T-helper 2 cell treated with Interferon-gamma antibody and Interleukin-4, amounts not matched to agents 100 ng/mL and 5 ng/mL, for 36 hours (primary cell): ENCODE data around the gene JARID2. TPM values are rescaled to one million over a fixed set of nuclear protein-coding genes. Genes with fewer than 3 reads are reported as not detected.

Source experiments
- intact Hi-C: fragments of 100-400 bp; cut with micrococcal nuclease; formaldehyde crosslinking; loops from one replicate; pipeline ENCODE4 v1.15.1; 2023
- total RNA-seq: library from RNA; stranded (reverse); gene quantifications from 2 replicates; pipeline ENCODE4 v1.2.3, GENCODE V29; 2022

The JARID2 gene
- total RNA-seq, 1 donor from 2014 or later = 32.0 TPM

- intact Hi-C loops = no loop called here
Observed at GRCh38 chr6:15350386-15351083, 104.7 kb downstream of the JARID2 start.

GRCh38 chr6:15351631-15352030, 105.8 kb downstream of the JARID2 start:
- intact Hi-C loops = no loop called here

- intact Hi-C loops = no loop called here
Observed at GRCh38 chr6:15352220-15352619, 106.4 kb downstream of the JARID2 start.

DNA sequence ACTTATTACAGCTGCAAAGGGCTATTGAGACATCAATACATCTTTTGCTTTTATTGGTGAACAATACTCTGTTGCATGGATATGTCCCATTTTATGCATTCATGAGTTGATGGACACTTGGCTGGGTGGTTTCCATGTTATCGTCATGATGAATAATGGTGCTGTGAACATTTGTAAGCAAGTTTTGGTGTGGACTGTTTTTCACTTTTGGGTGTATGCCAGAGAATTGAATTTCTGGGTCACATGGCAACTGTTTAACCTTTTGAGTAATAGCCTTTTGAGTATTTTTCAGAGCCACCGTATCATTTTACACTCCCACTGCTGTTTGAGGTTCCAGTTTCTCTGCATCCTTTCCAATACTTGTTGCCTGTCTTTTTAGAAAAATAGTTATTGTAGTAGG, 107.0 kb downstream of the JARID2 start:
- intact Hi-C loops = no loop called here

GRCh38 chr6:15355683-15356099, 109.8 kb downstream of the JARID2 start:
- intact Hi-C loops = no loop called here

DNA sequence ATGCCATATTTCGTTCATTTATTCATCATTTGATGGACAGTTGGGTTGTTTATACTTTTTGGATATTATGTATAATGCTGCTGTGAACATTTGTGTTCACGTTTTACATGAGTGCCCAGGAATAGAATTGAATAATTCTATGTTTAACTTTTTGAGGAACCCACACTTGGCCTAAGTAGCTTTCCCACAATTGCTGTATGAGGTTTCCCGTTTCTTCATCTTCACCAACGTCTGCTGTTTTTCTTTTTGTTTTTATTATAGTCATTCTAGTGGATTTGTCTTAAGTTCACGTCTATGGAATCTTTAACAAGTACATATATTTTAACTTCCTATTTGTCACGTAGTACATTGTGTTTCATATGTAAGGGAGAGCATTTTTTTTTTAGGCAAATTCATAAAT, 110.3 kb downstream of the JARID2 start:
- intact Hi-C loops = no loop called here

GRCh38 chr6:15356937-15357336, 111.1 kb downstream of the JARID2 start:
- intact Hi-C loops = no loop called here

- intact Hi-C loops = no loop called here
Observed at GRCh38 chr6:15357782-15358181, 111.9 kb downstream of the JARID2 start.

DNA sequence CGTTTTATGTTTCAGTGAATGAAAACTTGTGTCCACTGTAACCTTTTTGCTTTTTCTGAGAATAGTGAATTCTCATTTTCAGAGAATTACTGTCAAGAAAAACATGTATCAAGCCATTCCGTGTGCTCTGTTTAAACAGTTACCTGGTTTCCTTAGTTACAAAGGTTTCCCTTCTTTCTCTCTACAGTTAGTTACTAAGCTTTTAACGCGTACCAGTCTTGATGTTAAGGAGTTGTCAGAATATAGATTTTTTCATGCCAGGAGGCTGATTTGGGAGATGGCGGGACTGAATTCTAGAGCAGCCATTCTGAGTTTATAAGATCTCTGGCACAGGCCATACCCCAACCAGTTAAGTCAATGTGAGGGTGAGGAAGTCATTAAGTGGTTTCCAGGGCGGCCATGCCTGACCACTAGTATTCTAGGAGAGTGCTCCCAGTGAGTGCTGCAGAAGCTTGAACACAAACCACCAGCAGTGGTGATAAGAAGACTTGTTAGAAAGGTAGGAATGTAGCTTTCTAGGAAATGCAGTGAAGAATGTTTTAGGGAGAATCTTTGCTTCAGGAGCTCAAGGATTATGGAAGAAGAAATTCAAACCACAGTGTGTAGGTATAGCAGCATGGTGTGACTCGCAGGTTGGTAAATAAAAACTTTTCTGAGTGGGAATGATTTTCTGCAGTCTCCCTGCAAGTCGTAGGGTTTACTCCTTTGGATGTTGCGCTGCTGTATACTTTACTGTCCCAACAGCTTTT, 112.9 kb downstream of the JARID2 start:
- intact Hi-C loops = no loop called here

GRCh38 chr6:15359335-15359862, 113.5 kb downstream of the JARID2 start:
- intact Hi-C loops = no loop called here

GRCh38 chr6:15360300-15360699, 114.4 kb downstream of the JARID2 start:
- intact Hi-C loops = no loop called here

DNA sequence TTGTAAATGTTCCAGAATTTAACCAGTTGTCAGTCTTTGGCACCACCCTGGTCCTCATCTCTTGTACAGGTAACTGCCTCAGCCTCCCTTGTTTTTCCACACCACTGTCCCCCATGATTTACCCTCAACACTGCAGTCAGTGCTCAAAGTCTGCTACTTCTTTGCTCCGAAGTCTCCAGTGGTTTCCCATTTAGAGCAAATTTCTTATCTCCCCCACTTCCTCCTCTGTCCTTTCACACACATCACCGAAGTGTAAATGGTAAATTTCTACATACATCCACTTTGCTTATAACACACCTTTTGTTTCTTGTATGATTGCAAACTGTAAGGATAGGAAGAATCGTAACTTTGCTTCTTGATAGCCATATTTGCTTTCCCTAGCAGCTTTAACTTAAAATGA, 115.3 kb downstream of the JARID2 start:
- intact Hi-C loops = no loop called here

DNA sequence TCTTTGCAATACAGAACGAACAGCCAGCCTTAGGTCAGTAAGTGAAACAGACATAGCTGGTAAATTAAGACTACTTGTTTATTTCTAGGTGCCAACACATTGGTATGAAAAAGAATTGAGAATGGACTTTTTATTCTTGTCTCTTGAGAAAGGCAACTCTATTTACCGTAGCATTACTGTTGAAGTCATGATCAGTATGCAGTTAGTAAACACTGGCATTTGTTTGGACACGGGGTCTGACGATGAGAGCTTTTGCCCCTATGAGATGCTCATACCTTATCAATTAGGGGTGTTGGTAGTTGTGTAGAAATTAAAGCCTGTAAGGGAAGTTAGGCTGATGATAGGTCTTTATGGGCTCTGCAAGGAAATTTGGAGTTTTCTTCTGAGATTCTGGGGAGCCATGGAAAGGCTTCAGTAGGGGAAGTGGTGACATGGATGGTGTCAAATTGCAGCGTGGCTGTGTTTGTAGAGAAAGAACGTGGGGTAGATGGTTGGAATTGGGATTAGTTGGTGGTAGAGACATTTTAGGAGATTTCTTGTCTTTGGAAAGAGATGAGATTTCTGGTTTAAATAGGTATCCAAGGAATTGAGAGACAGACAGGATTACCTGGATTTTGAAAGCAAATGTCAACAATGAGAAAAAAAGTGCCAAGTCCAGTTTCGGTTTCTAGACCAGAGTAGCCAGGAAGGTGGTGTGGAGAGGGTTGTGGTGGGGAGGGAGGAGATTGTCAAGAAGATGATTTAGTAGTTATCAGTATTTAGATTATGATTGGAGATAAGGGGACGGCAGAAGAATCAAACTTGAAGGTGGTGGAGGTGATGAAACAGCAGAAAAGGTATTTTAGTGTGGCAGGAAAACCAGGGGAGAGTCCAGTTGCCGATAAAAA, 116.6 kb downstream of the JARID2 start:
- intact Hi-C loops = no loop called here

DNA sequence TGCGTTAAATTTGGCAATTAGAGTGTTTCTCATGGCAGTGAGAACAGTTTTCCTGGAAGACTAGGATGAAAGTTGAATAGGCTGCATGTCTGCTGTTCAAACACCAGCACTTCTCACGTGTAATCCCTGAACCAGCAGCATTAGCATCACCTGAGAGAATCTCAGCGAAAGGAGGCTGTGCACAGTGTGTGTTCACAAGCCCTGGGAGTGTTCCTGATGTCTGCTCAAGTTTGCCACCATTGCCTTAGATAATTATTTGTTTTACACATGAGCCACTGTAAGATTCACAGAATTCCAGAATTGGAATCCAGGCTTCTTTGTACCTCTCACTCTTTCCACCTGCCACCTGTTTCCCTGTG, 117.3 kb downstream of the JARID2 start:
- intact Hi-C loops = no loop called here

GRCh38 chr6:15363523-15364400, 117.9 kb downstream of the JARID2 start:
- intact Hi-C loops = no loop called here

GRCh38 chr6:15364401-15365037, 118.7 kb downstream of the JARID2 start:
- intact Hi-C loops = no loop called here

- intact Hi-C loops = no loop called here
Observed at GRCh38 chr6:15365273-15365687, 119.4 kb downstream of the JARID2 start.

DNA sequence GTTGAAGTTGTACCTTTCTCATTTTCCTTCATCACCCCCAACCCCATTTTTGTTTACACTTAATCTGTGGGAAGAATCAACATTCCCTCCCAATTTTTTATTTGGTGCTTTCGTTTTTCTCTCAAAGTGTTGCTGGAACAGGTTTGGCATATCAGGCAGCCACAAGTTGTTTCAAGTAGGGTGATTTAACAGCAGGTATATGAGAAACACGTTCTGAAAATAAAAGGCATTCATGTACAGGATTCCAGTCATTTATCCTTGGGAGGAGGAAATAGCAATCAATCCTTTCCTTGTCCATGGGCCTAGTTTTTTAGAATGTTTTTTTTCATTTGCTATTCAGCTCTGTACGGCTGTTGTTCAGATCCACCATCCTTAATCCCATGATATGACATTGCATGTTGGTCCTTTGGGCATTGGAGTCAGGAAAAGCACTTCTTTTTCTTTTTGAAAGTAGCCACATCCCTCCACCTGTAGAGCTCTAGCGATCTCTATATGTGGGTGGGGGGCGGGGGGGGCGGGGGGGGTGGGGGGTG, 120.2 kb downstream of the JARID2 start:
- intact Hi-C loops = no loop called here

GRCh38 chr6:15366879-15367278, 121.0 kb downstream of the JARID2 start:
- intact Hi-C loops = no loop called here

DNA sequence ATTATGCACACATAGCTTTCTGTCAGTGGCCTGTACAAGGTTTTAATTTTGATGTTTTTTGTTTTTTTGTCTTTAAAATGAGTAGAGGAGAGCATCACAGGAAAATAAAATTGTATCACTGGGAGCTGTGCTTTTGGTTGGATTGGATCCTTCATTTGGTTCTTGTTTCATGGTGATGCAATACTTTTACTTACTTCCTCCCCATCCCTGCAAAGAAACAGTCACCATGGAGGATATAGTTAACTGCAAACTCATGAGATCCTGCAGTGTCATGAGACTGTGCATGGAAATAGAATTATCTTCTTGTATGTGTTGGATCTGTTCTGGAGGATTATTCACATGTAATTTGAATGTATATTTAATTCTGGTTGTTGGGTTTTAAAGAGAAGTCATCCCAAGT, 122.3 kb downstream of the JARID2 start:
- intact Hi-C loops = no loop called here
